ENCODE data around the gene WNT3A.

Gene WNT3A

DNA sequence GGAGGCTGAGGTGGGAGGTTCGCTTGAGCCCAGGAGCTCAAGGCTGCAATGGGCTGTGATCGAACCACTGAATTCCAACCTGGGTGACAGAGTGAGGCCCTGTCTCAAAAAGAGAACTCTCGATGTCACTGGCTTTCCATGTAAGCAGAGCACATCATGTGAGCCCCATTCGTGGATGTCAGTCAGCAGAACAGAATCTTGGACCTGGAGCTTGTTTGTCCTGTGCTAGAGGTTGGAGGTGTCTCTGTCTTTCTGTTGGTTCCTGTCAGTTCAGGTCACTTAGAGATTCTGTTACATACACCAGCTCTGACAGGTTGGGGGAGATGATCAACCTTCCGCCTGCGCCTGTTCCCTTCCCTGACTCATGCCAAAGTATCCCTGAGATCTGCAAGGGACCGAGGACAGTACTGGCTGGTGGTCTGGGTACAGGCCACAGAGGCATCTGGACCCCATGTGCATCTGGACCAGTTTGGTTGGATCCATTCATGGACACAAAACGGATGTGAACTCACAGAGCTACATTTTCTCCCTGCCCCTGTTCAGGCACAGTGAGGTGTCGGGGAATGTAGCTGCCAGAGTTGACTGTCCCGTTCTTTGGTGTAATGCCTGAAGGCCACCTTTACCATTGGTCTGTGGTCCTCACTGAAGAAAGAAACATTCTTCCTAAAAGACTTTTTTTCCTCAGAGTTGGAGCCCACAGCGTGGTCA is 85.7 kb downstream of the WNT3A start:
- no peak overlapping the region for H3K27ac ChIP-seq
- TF ChIP-seq, protein P1, sequence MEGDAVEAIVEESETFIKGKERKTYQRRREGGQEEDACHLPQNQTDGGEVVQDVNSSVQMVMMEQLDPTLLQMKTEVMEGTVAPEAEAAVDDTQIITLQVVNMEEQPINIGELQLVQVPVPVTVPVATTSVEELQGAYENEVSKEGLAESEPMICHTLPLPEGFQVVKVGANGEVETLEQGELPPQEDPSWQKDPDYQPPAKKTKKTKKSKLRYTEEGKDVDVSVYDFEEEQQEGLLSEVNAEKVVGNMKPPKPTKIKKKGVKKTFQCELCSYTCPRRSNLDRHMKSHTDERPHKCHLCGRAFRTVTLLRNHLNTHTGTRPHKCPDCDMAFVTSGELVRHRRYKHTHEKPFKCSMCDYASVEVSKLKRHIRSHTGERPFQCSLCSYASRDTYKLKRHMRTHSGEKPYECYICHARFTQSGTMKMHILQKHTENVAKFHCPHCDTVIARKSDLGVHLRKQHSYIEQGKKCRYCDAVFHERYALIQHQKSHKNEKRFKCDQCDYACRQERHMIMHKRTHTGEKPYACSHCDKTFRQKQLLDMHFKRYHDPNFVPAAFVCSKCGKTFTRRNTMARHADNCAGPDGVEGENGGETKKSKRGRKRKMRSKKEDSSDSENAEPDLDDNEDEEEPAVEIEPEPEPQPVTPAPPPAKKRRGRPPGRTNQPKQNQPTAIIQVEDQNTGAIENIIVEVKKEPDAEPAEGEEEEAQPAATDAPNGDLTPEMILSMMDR (IDR thresholded peaks at IDR 0.05): no peak
- H3K36me3 ChIP-seq (ENCODE audit: control insufficient read depth, insufficient read depth, low read length): no peaks in the 10 kb centered on the region
- no peaks in the 10 kb centered on the region for H3K27me3 ChIP-seq (ENCODE audit: control insufficient read depth, insufficient read depth, low read length)
- no peak overlapping the region for H3K9ac ChIP-seq
- H2AFZ ChIP-seq: no peak overlapping the region
- no peak overlapping the region for H3K4me3 ChIP-seq (ENCODE audit: low read depth, low read length)
- peak overlapping the region; percentile 16 for H3K4me2 ChIP-seq (ENCODE audit: low read length)
- H3K79me2 ChIP-seq: peaks cover 88% of the 10 kb centered on the region
- H3K4me1 ChIP-seq: peaks cover 25% of the 10 kb centered on the region
- H3K9me3 ChIP-seq (ENCODE audit: control insufficient read depth, low read length): no peaks in the 10 kb centered on the region

DNA sequence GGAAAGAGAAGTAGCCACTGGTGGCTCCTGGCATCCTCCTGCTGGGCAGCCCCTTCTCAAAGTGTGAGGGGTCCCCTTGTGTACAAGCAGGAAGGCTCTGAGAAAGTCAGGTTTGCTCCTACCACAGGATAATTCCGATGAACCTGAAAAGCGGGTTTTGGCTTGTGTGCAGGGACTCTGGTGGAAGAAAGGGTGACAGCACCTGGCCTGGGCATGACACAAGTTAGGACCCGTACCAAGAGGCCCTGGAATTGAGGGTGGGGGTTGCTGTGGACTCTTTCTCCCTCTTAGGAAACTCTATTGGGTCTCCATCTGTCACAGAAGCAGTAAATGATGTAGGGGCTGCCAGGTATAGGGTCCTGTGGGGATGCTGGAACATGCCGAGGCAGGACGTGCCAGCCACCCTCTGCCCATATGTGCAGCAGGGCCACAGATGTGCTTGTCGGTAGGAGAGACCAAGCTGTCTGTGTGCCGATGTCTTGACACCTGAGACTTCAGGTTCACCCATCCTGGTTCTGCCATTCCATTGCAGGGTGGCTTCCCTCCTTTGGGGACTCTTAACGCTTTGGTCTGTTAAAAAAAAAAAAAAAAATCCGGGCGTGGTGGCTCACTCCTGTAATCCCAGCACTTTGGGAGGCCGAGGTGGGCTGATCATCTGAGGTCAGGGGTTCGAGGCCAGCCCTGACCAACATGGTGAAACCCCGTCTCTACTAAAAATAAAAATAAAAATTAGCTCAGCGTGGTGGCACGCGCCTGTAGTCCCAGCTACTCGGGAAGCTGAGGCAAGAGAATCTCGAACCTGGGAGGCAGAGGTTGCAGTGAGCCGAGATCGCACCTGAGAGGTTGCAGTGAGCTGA is 86.5 kb downstream of the WNT3A start:
- Histone ChIP-seq H3K4me1 (peaks cover 21% of the 10 kb centered on the region), H3K9ac (no peak overlapping the region), H3K27ac (no peak overlapping the region), H3K27me3 (ENCODE audit: control insufficient read depth, insufficient read depth, low read length) (no peaks in the 10 kb centered on the region), H3K36me3 (ENCODE audit: control insufficient read depth, insufficient read depth, low read length) (no peaks in the 10 kb centered on the region), H3K4me2 (ENCODE audit: low read length) (no peak overlapping the region), H2AFZ (no peak overlapping the region), H3K4me3 (ENCODE audit: low read depth, low read length) (no peak overlapping the region), H3K79me2 (peaks cover 80% of the 10 kb centered on the region), H3K9me3 (ENCODE audit: control insufficient read depth, low read length) (no peaks in the 10 kb centered on the region)
- TF ChIP-seq, protein P1 (IDR thresholded peaks at IDR 0.05): no peak

DNA sequence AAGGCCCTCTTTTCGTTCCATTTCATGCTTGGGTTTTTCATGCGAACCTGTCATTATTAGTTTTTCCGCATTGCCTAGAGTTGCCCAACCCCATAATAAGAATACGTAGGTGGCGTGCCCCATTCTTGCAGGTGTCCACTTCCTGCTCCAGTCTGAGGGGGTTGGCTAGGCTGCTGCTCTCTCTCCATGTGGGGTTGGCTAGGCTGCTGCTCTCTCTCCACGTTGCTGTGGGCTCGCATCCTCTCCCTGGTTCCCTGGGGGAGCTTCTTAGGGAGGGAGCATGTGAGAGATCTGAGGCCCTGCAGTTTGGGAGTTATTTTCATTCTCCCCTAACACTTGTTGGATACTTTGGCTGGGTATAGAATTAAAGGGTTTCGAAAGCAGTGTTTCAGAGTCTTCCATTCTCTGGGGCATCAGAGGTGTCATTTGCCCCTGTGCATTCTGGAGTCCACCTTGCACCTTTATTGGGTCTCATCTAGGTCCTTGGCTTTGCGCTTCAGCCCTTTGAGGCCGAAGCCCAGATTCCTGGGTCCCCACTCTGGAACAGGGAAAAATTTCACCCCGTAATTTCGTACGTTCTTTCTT is 87.7 kb downstream of the WNT3A start:
- Histone ChIP-seq H3K79me2 (peaks cover 68% of the 10 kb centered on the region), H3K4me1 (peaks cover 10% of the 10 kb centered on the region), H3K9me3 (ENCODE audit: control insufficient read depth, low read length) (no peaks in the 10 kb centered on the region)

DNA sequence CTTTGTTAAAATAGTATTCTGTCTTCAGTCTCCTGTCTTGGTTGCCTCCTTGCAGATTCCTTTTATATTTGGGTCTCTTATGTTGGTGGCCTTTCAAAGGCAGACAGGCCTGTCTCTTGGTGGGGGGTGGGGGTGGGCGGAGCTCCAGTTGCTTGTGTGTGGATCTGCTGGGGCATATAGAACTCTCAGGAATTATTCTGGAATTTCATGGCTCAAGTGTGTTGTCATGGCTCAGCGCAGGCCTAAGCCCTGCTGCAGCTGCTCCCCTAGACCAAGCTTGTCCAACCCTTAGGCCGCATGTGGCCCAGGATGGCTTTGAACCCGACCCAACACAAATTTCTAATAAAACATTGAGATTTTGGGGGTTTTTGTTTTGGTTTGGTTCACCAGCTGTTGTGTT is 88.4 kb downstream of the WNT3A start:
- TF ChIP-seq, protein P1 (IDR thresholded peaks at IDR 0.05): no peak
- no peak overlapping the region for H3K27ac ChIP-seq
- H3K4me2 ChIP-seq (ENCODE audit: low read length): no peak overlapping the region
- H2AFZ ChIP-seq: no peak overlapping the region
- H3K27me3 ChIP-seq (ENCODE audit: control insufficient read depth, insufficient read depth, low read length): no peaks in the 10 kb centered on the region
- no peak overlapping the region for H3K9ac ChIP-seq
- peaks cover 62% of the 10 kb centered on the region for H3K79me2 ChIP-seq
- no peaks in the 10 kb centered on the region for H3K9me3 ChIP-seq (ENCODE audit: control insufficient read depth, low read length)
- H3K4me3 ChIP-seq (ENCODE audit: low read depth, low read length): no peak overlapping the region
- peaks cover 4% of the 10 kb centered on the region for H3K4me1 ChIP-seq
- no peaks in the 10 kb centered on the region for H3K36me3 ChIP-seq (ENCODE audit: control insufficient read depth, insufficient read depth, low read length)

More for the DNA sequence above, 87.7 kb downstream of the WNT3A start:
- no peaks in the 10 kb centered on the region for H3K27me3 ChIP-seq (ENCODE audit: control insufficient read depth, insufficient read depth, low read length)
- TF ChIP-seq, protein P1 (IDR thresholded peaks at IDR 0.05): no peak
- H3K9ac ChIP-seq: no peak overlapping the region
- no peak overlapping the region for H3K4me3 ChIP-seq (ENCODE audit: low read depth, low read length)
- no peak overlapping the region for H3K4me2 ChIP-seq (ENCODE audit: low read length)
- H3K27ac ChIP-seq: no peak overlapping the region
- H3K36me3 ChIP-seq (ENCODE audit: control insufficient read depth, insufficient read depth, low read length): no peaks in the 10 kb centered on the region
- H2AFZ ChIP-seq: no peak overlapping the region

Data from parathyroid adenoma (tissue), 2 donors.